GM19468 (cell line): ENCODE measurements around the gene HSD17B1.

Experiments used
- ATAC-seq: cut with Tn5 transposase; IDR thresholded peaks from one replicate; pipeline ENCODE4 v1.9.1; 2021; ENCODE audit warnings: mild to moderate bottlenecking, moderate library complexity, moderate number of reproducible peaks; ENCODE audit not compliant: unreplicated experiment; ENCODE audit errors: extremely low read depth

The HSD17B1 gene

DNA sequence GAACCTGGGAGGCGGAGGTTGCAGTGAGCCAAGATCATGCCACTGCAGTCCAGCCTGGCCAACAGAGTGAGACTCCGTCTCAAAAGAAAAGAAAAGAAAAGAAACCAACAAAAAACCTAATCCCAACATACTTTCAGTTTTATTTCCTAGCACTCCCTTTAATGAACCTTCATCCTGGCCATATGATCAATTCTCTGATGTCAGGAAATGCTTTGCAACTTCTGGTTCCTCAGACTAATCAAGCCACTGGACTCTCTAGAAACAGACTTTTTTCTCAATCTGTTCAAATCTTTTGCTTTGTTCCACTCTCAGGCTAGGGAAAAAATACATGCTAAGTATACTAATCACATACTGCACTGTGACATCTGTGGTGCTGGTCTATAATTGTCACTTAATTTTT, 38.2 kb downstream of the HSD17B1 start:
- no peak for ATAC-seq

DNA sequence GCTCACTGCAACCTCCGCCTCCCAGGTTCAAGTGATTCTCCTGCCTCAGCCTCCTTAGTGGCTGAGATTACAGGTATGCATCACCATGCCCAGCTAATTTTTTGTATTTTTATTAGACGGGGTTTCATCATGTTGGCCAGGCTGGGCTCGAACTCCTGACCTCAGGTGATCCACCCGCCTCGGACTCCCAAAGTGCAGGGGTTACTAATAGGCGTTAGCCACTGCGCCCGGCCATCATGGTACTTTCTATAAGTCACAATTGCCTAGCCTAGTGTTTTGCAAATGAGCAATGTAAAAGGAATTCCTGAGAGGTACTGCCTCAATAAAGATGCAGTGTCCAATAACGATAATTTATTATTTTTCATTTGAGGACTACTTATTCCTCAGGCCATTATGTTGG, 38.7 kb downstream of the HSD17B1 start:
- ATAC-seq: no peak

DNA sequence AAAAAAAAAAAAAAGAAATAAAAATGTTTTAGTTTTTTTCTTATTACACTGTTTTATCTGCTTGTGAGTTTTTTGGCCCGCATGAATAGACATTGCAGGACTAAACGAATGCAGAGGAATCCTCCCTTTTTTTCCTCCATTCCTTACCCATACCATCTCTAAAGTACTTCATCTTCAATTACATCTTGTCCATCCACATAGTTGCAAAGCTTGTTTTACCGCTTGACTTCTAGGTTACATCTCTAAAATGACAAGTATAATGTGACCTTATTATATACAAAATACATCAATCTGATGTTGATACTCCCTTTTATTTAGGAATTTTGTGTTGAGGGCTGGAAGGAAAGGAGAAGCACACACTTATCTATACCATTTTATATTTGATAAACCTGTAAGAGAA, 43.7 kb downstream of the HSD17B1 start:
- no peak for ATAC-seq

DNA sequence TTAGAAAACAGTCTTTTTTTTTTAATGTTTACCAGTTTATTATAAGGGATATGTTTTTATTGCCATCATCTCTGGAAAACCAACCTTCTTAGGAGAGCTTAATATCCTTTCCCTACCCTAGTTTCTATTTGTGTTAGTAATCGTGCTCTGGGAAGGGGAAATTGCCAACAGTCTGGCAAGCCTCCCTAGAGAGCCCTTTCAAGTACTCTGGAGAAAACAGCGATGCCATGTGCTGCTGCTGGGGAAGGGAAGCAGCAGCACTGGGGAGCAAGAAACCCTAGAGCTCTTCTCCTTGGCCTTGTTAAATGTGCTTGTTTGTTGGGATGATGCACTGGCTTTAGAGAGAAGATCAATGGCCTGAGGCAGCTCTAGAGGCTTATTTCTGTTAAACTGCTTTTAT, 46.2 kb downstream of the HSD17B1 start:
- no peak for ATAC-seq

DNA sequence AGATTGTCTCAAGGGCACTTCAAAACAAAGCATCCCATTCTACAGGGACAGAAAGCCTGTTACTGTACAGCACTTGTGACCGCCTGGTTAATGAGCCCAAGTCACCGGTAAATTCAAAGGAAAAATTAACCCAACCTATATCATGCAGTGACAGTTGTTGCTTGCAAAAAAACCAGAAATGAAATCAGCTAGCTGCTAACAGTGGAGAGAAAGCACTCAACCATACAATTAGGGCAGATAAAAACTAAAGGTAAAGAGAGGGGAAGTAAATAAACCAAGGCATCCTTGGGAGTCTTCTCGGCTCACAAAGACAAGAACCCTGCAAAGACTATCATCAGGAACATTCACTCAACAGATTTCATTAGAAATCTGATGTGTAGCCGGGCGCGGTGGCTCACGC, 50.6 kb downstream of the HSD17B1 start:
- ATAC-seq: no peak
